HG03280 (cell line): ENCODE data around the gene PNPT1.
"Not testable (repeated sequence)": the region's sequence is repeated elsewhere in the genome, so short reads cannot be mapped to it uniquely, and the experiment has no call there.

Source experiments
- ATAC-seq: cut with Tn5 transposase; IDR thresholded peaks from one replicate; pipeline ENCODE4 v1.9.1; 2021; ENCODE audit warnings: mild to moderate bottlenecking, moderate library complexity; ENCODE audit not compliant: unreplicated experiment

Gene PNPT1

DNA sequence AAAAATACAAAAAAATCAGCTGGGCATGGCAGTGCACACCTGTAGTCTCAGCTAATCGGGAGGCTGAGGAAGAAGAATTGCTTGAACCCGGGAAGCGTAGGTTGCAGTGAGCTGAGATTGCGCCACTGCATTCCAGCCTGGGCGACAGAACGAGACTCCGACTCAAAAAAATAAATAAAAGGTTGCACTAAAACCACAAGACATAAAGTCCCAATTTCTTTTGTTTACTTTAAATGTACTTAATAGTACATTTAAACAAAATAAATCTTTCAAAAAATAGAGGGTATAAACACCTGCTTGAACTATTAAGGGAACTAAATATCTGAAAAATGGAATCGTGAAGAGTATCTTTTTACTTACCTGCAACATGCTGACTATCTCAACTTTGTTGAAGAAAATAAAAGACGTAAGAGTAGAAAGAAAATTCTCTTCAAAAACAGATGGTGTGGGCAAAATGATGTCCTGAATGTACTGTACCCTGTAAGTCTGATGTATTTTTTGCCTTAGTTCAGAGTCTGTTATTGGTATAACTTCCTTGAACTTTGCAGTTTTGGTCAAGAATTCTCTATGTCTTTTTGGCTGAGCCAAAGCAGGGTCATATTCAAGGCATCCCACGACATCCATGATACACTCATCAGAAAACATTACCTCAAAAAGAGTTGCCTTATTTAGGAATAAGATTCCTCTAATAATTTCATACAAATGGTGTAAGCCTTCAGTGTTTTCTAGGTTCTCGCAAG is 95.4 kb downstream of the PNPT1 start:
- ATAC-seq: no peak

- ATAC-seq: not testable (repeated sequence)
Observed at GRCh38 chr2:55596795-55597194, 96.8 kb downstream of the PNPT1 start.

DNA sequence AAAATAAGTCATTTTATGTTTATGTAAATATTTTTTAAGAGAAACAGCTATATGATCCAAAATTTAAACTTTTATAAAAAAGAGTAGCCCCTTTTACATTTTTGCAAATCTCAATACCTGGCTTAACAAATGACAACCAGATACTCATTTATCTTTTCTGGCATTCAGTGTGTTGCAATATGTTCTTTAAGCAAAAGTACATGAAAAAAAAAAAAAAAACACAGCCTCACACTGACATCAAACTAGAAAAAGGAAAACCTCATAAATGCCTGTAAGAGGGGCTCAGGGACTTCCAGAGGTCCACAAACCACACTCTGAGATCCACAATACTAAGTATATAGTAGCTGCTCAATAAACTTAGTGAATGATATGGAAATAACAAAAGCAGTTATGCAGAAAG is 98.1 kb downstream of the PNPT1 start:
- no peak for ATAC-seq

DNA sequence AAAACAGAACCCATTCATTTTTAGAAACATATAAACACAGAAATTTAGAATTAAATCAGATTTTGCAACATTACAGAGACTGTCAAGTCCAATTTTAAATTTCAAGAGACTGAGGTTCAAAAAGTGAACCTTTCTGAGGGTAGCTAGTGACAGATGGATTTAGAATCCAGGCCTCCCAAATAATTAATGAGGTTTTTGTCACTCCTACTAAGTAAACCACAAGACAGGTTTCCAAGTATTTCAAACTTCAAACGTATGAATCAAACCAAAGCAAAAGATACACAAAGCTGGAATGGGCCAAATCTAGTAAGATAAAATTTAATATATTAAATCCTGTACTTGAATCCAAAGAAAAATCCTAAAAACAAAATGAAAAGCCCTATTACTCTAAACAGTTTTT is 101.5 kb downstream of the PNPT1 start:
- ATAC-seq: no peak

- ATAC-seq: peak; percentile 77
Observed at GRCh38 chr2:55590810-55591440, 102.7 kb downstream of the PNPT1 start.

GRCh38 chr2:55585451-55586080 is 108.1 kb downstream of the PNPT1 start:
- ATAC-seq: no peak
